CD4-positive, CD25-positive, alpha-beta regulatory T cell (primary cell): Measurements from ENCODE around the gene SRA1. TPM values are rescaled to one million over a fixed set of nuclear protein-coding genes. Genes with fewer than 3 reads are reported as not detected.

Experiments
- ATAC-seq, 2 donors: fragments of 150-1000 bp; cut with Tn5 transposase; one replicate each; pipeline ENCODE4 v1.10.0; 2021; ENCODE audit warnings: low read depth in 2 of 2, moderate number of reproducible peaks in 2 of 2, moderate library complexity in 1 of 2
- DNase-seq, 3 donors: peaks; one replicate each; pipeline versions ENCODE4 v3.0.0 to v3.0.0-alpha.2; 2012 to 2022; ENCODE audit warnings: mixed read lengths in 1 of 3
- H3K27ac ChIP-seq: one replicate; pipeline ENCODE4 v1.7.0; 2013; ENCODE audit warnings: mild to moderate bottlenecking, low read length; ENCODE audit not compliant: insufficient read depth, poor library complexity, severe bottlenecking
- H3K27me3 ChIP-seq: one replicate; pipeline ENCODE4 v1.7.0; 2013; ENCODE audit warnings: low read length; ENCODE audit not compliant: control insufficient read depth, insufficient read depth
- H3K36me3 ChIP-seq: one replicate; pipeline ENCODE4 v1.7.0; 2013; ENCODE audit warnings: mild to moderate bottlenecking, low read length, moderate library complexity; ENCODE audit not compliant: control insufficient read depth, insufficient read depth
- H3K4me1 ChIP-seq: 2 replicates; pipeline ENCODE4 v1.7.0; 2013; ENCODE audit warnings: mild to moderate bottlenecking, low read length; ENCODE audit not compliant: insufficient read depth, control insufficient read depth, poor library complexity, severe bottlenecking
- H3K4me3 ChIP-seq: one replicate; pipeline ENCODE4 v1.7.0; 2013; ENCODE audit warnings: low read depth, mild to moderate bottlenecking, low read length, moderate library complexity
- H3K9me3 ChIP-seq, 2 experiments: 1 replicate in 1 of 2; 2 replicates in 1 of 2; pipeline ENCODE4 v1.7.0; 2013; ENCODE audit warnings: low read length in 2 of 2, mild to moderate bottlenecking in 1 of 2, moderate library complexity in 1 of 2; ENCODE audit not compliant: control insufficient read depth in 2 of 2
- H3K27ac Mint-ChIP-seq, 3 donors: one replicate each; pipeline ENCODE4 v1.8.0; 2020 to 2022; ENCODE audit warnings: mild to moderate bottlenecking in 3 of 3, mixed read lengths in 3 of 3, moderate library complexity in 2 of 3
- H3K27me3 Mint-ChIP-seq: one replicate; pipeline ENCODE4 v1.8.0; 2022; ENCODE audit warnings: mild to moderate bottlenecking, mixed read lengths
- H3K36me3 Mint-ChIP-seq: one replicate; pipeline ENCODE4 v1.8.0; 2020; ENCODE audit warnings: mixed read lengths
- H3K4me1 Mint-ChIP-seq, 4 donors: one replicate each; pipeline ENCODE4 v1.8.0; 2020 to 2022; ENCODE audit warnings: mixed read lengths in 4 of 4, mild to moderate bottlenecking in 1 of 4
- H3K4me3 Mint-ChIP-seq, 4 donors: one replicate each; pipeline ENCODE4 v1.8.0; 2020 to 2022; ENCODE audit warnings: mild to moderate bottlenecking in 4 of 4, mixed read lengths in 4 of 4, moderate library complexity in 3 of 4
- H3K9me3 Mint-ChIP-seq, 7 donors: one replicate each; pipeline ENCODE4 v1.8.0; 2020 to 2022; ENCODE audit warnings: mixed read lengths in 7 of 7, mild to moderate bottlenecking in 3 of 7, moderate library complexity in 2 of 7
- polyA plus RNA-seq, 4 donors: library from polyadenylated mRNA; unstranded; fragments of 300-500 nt; fragmentation: Illumina TruSeq; gene quantifications; one replicate each; pipeline ENCODE4 v1.2.3, GENCODE V29; 2021
- total RNA-seq: library from RNA; stranded (reverse); gene quantifications from one replicate; pipeline ENCODE4 v1.2.3, GENCODE V29; 2022

SRA1 gene
- total and polyA plus RNA-seq, 5 donors from 2014 or later = 36.6 to 44.3 (median 38.8) TPM

GRCh38 chr5:140556438-140556837 is 835 bp downstream of the SRA1 start:
- H3K36me3 Mint-ChIP-seq = peaks cover 21% of the 10 kb centered on the region
- H3K4me1 ChIP-seq = peaks cover 27% of the 10 kb centered on the region
- peak overlapping the region; percentile 88 for H3K4me3 ChIP-seq
- H3K4me3 Mint-ChIP-seq = peak overlapping the region; percentile 92 to 98 (median 94)
- H3K4me1 Mint-ChIP-seq = peaks cover 27 to 65% (median 42%) of the 10 kb centered on the region in 4 donors
- no peaks in the 10 kb centered on the region for H3K9me3 Mint-ChIP-seq
- peak overlapping the region; percentile 34 to 97 (median 97) for H3K27ac Mint-ChIP-seq
- H3K27ac ChIP-seq = peak overlapping the region; percentile 90
- DNase-seq (peak in 2 of 3 donors; percentile 17 to 50), ATAC-seq (no peak)
- H3K27me3 Mint-ChIP-seq = no peaks in the 10 kb centered on the region
- no peaks in the 10 kb centered on the region for H3K27me3 ChIP-seq
- H3K9me3 ChIP-seq = no peaks in the 10 kb centered on the region
- peaks cover 20% of the 10 kb centered on the region for H3K36me3 ChIP-seq

- Histone ChIP-seq H3K9me3 (no peaks in the 10 kb centered on the region), H3K4me1 (peaks cover 27% of the 10 kb centered on the region)
- ATAC-seq = no peak
Observed at GRCh38 chr5:140555747-140556312, 1.4 kb downstream of the SRA1 start.

GRCh38 chr5:140554454-140554853 is 2.8 kb downstream of the SRA1 start:
- Mint-ChIP-seq H3K4me1 (peaks cover 33 to 74% (median 46%) of the 10 kb centered on the region in 4 donors), H3K27ac (peak overlapping the region in 2 of 3 donors; percentile 72 to 88), H3K27me3 (no peaks in the 10 kb centered on the region), H3K9me3 (no peaks in the 10 kb centered on the region), H3K4me3 (peak overlapping the region in 2 of 4 donors; percentile 1 to 58), H3K36me3 (peaks cover 35% of the 10 kb centered on the region)
- ATAC-seq (no peak), DNase-seq (no peak)
- Histone ChIP-seq H3K27me3 (no peaks in the 10 kb centered on the region), H3K4me3 (no peak overlapping the region), H3K4me1 (peaks cover 34% of the 10 kb centered on the region), H3K9me3 (no peaks in the 10 kb centered on the region), H3K36me3 (peaks cover 25% of the 10 kb centered on the region), H3K27ac (no peak overlapping the region)

More at GRCh38 chr5:140555747-140556312, 1.4 kb downstream of the SRA1 start:
- H3K27me3 Mint-ChIP-seq = no peaks in the 10 kb centered on the region
- H3K4me1 Mint-ChIP-seq = peaks cover 30 to 64% (median 42%) of the 10 kb centered on the region in 4 donors
- H3K27ac Mint-ChIP-seq = peak overlapping the region in 2 of 3 donors; percentile 97
- no peaks in the 10 kb centered on the region for H3K9me3 Mint-ChIP-seq
- peak overlapping the region; percentile 92 to 98 (median 94) for H3K4me3 Mint-ChIP-seq
- Histone ChIP-seq H3K27ac (peak overlapping the region; percentile 90), H3K36me3 (peaks cover 22% of the 10 kb centered on the region), H3K4me3 (peak overlapping the region; percentile 88), H3K27me3 (no peaks in the 10 kb centered on the region)
- peaks cover 27% of the 10 kb centered on the region for H3K36me3 Mint-ChIP-seq
- DNase-seq = no peak

GRCh38 chr5:140553657-140554056 is 3.6 kb downstream of the SRA1 start:
- Histone ChIP-seq H3K4me1 (peaks cover 36% of the 10 kb centered on the region), H3K9me3 (no peaks in the 10 kb centered on the region), H3K4me3 (no peak overlapping the region), H3K36me3 (peaks cover 29% of the 10 kb centered on the region), H3K27ac (no peak overlapping the region), H3K27me3 (no peaks in the 10 kb centered on the region)
- H3K9me3 Mint-ChIP-seq = no peaks in the 10 kb centered on the region
- peaks cover 40% of the 10 kb centered on the region for H3K36me3 Mint-ChIP-seq
- H3K4me1 Mint-ChIP-seq = peaks cover 33 to 80% (median 51%) of the 10 kb centered on the region in 4 donors
- H3K4me3 Mint-ChIP-seq = peak overlapping the region; percentile 4 to 58 (median 17)
- peak overlapping the region; percentile 74 to 94 (median 88) for H3K27ac Mint-ChIP-seq
- H3K27me3 Mint-ChIP-seq = no peaks in the 10 kb centered on the region
- ATAC-seq = no peak
- DNase-seq = no peak

- Histone ChIP-seq H3K36me3 (peaks cover 29% of the 10 kb centered on the region), H3K4me1 (peaks cover 47% of the 10 kb centered on the region), H3K4me3 (no peak overlapping the region), H3K27me3 (no peaks in the 10 kb centered on the region), H3K27ac (peak overlapping the region; percentile 17), H3K9me3 (no peaks in the 10 kb centered on the region)
- ATAC-seq (no peak), DNase-seq (no peak)
- H3K27me3 Mint-ChIP-seq = no peaks in the 10 kb centered on the region
- H3K27ac Mint-ChIP-seq = peak overlapping the region in 1 of 3 donors; percentile 74
- H3K4me1 Mint-ChIP-seq = peaks cover 37 to 82% (median 58%) of the 10 kb centered on the region in 4 donors
- H3K9me3 Mint-ChIP-seq = no peaks in the 10 kb centered on the region
- peak overlapping the region in 1 of 4 donors; percentile 67 for H3K4me3 Mint-ChIP-seq
- H3K36me3 Mint-ChIP-seq = peaks cover 40% of the 10 kb centered on the region
Observed at GRCh38 chr5:140551872-140552271, 5.4 kb downstream of the SRA1 start.

GRCh38 chr5:140550147-140551079 is 6.9 kb downstream of the SRA1 start:
- Mint-ChIP-seq H3K4me1 (peaks cover 28 to 70% (median 45%) of the 10 kb centered on the region in 4 donors), H3K4me3 (peak overlapping the region in 3 of 4 donors; percentile 30 to 81 (median 57)), H3K27ac (peak overlapping the region; percentile 90 to 97 (median 97)), H3K9me3 (no peaks in the 10 kb centered on the region), H3K36me3 (peaks cover 37% of the 10 kb centered on the region), H3K27me3 (no peaks in the 10 kb centered on the region)
- H3K4me1 ChIP-seq = peaks cover 33% of the 10 kb centered on the region
- DNase-seq (no peak), ATAC-seq (no peak)
- peaks cover 29% of the 10 kb centered on the region for H3K36me3 ChIP-seq
- H3K4me3 ChIP-seq = no peak overlapping the region
- H3K9me3 ChIP-seq = no peaks in the 10 kb centered on the region
- H3K27me3 ChIP-seq = no peaks in the 10 kb centered on the region
- peak overlapping the region; percentile 19 for H3K27ac ChIP-seq

- Mint-ChIP-seq H3K9me3 (no peaks in the 10 kb centered on the region), H3K27me3 (no peaks in the 10 kb centered on the region), H3K4me1 (peaks cover 28 to 61% (median 42%) of the 10 kb centered on the region in 4 donors), H3K4me3 (peak overlapping the region; percentile 43 to 93 (median 86)), H3K27ac (peak overlapping the region; percentile 96 to 97 (median 97)), H3K36me3 (peaks cover 39% of the 10 kb centered on the region)
- DNase-seq = no peak
- Histone ChIP-seq H3K4me1 (peaks cover 32% of the 10 kb centered on the region), H3K36me3 (peaks cover 30% of the 10 kb centered on the region), H3K4me3 (no peak overlapping the region), H3K27me3 (no peaks in the 10 kb centered on the region), H3K9me3 (no peaks in the 10 kb centered on the region), H3K27ac (peak overlapping the region; percentile 87)
- no peak for ATAC-seq
Observed at GRCh38 chr5:140549237-140550144, 7.8 kb downstream of the SRA1 start.
